Dedifferentiated amniotic fluid mesenchymal stem cell (primary cell): ENCODE data around the gene UGT1A8.
"Not testable (repeated sequence)": the region's sequence is repeated elsewhere in the genome, so short reads cannot be mapped to it uniquely, and the experiment has no call there.

Experiments
- DNase-seq: peaks from one replicate; pipeline ENCODE4 v3.0.0-alpha.2; 2016; ENCODE audit errors: extremely low spot score

Gene UGT1A8

DNA sequence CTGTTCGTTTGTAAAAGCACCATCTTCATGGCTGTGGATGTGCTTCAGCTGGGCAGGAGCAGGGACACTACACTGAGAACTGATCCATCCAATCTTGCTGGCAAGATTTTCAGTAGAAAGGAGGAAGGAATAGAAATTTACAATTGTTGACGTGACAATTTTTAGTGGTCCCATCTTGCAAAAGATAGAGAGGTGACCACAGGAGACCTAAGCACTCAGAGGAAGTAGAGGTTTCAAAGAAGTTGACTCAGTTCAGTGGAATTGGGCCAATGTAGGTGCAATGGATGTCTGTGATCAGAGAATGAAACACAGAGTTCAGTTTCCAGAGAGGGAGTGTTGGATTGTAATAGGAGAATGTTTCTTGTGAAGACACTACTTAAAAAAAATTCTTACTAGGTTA is 96.7 kb downstream of the UGT1A8 start:
- DNase-seq, result no peak

DNA sequence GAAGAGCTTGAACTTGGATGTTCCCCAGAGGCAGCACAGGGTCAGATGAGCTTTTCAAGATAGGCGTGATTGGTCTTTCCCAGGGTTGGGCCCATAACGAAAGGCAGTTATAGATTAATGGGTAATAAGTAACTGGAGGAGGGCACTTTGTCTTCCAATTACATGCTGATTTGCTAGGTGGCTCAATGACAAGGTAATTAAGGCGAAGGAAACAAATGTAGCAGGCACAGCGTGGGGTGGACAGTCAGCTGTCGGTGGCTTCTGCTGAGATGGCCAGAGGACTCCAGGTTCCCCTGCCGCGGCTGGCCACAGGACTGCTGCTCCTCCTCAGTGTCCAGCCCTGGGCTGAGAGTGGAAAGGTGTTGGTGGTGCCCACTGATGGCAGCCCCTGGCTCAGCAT is 101.1 kb downstream of the UGT1A8 start, which contains the start of gene UGT1A4:
TSS of gene UGT1A4 (plus strand) at position 185 of the 400 bp plus-strand sequence. CDS start at position 270, 85 bp downstream.
- DNase-seq, result no peak

DNA sequence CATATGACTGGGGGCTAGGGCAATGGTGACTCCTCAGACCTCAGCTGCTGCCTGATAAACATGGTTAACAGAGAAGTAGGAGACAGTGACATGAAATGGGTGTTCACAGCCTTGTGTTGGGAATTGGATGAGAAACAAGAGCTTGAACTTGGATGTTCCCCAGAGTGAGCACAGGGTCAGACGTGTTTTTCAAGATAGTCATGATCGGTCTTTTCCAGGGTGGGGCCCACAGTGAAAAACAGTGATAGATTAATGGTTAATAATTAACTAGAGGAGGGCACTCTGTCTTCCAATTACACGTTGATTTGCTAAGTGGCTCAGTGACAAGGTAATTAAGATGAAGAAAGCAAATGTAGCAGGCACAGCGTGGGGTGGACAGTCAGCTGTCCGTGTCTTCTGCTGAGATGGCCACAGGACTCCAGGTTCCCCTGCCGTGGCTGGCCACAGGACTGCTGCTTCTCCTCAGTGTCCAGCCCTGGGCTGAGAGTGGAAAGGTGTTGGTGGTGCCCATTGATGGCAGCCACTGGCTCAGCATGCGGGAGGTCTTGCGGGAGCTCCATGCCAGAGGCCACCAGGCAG is 111.4 kb downstream of the UGT1A8 start, which contains the start of gene UGT1A3:
TSS of gene UGT1A3 (plus strand) at position 320 of the 579 bp plus-strand sequence. CDS start at position 405, 85 bp downstream.
- DNase-seq, result no peak

DNA sequence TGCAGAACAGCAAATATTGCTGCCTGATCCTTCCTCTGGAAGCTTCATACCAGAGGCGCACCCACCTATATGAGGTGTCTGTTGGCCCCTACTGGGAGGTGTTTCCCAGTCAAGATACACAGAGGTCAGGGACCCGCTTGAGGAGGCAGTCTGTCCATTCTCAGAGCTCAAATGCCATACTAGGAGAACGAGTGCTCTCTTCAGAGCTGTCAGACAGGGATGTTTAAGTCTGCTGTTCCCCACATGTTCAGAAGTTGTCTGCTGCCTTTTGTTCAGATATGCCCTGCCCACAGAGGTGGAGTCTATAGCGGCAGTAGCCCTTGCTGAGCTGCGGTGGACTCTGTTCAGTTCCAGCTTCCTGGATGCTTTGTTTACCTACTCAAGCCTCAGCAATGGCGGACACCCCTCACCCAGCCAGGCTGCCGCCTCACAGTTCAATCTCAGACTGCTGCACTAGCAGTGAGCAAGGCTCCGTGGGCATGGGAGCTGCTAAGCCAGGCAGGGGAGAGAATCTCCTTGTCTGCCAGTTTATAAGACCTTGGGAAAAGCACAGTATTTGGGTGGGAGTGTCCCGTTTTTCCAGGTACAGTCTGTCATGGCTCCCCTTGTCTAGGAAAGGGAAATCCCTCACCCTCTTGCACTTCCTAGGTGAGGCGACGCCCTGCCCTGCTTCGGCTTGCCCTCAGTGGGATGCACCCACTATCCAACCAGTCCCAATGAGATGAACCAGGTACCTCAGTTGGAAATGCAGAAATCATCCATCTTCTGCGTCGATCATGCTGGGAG is 119.6 kb downstream of the UGT1A8 start:
- not testable (repeated sequence) for DNase-seq

DNA sequence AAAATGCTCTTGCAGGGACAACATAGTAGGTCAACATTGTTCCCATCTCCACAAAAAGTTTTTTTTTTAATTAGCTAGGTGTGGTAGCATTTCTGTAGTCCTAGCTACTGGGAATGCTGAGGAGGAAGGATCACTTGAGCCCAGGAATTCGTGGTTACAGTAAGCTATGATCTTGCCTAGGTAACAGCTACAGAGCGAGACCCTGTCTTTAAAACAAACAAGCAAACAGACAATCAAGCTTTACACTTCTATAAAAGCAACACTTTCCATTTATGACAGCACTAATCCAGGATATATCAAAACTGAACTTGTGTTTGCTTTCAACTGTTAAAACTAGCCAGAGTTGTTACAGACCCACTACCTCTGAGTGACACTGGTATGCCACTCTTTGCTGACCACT is 123.4 kb downstream of the UGT1A8 start:
- no peak for DNase-seq

DNA sequence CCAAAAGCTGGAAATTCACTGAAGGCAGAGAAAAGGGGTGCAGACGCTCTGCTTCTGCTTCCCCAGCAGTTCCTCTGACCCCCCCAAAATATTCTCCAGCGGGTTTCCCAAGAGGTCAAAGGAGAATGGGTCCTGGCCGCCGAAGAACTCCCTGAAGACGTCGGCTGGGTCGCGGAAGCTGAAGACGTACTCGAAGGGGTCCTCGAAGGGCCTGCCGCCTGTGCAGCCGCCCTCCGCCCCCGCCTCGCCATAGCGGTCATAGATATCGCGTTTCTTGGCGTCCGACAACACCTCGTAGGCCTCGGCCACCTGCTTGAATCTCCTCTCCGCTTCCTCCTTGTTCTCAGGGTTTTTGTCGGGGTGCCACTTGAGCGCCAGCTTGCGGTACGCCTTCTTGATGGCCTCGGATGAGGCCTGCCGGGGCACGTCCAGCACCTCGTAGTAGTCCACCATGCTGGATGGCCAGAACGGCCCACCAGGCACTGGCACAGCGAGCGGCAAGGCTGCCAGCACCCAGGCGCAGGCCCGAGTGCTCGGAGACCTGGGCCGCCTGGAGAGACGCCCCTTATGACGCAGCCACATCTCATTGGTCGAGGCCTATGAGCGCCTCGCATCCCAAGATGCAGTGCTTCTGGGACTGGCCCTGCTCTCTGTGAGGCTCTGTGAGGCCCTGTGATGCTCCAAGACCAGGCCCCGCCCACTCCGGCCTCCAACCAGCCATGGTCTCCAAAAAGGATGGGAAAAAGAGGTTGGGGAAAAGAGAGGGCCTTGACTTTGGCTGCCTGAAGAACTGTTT is 126.2 kb downstream of the UGT1A8 start:
- DNase-seq, result no peak

DNA sequence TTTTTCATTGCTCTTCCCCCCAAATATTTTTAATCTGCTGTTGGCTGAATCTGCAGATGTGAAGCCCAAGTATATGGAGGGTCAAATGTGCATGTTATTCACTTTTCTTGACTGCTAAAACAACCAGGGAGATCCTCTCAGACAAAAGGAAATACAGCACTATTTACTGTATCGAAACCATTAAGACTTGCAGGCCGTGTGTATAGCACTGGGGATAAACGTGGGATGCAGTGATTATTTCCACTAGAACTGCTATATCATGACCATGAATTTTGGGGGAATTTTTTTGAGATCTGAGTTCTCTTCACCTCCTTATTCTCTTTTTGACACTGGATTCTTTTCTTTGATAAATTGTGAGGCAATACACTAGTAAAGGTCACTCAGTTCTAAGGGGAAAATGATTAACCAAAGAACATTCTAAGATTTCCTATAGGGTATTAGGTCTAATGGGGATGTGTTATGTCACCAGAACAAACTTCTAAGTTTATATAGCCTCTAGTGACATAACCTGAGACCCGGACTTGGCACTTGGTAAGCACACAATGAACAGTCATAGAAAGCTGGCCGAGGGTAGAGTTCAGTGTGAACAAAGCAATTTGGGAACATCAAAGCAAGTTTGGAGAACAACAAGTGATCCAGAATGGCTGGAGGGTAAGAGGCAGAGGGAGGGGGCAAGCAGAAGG is 127.8 kb downstream of the UGT1A8 start:
- no peak for DNase-seq

DNA sequence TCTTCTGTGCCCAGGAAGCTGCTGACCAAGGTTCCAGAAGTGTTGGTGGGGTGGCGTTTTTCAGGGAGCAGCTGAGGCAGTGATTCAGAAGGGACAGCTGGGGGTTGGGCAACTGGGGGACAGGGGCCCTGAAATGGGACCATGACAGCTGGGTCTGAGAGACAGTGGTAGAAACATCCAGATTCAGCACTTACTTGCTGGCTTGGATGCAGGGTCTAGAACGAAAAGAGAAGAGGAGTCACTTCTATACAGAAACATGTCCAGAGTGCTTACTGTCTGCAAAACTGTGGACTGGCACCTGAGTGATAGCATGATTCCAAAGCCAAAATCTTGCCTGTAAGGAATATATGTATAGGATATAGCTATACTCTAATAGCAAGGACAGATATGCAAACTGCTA is 128.4 kb downstream of the UGT1A8 start:
- DNase-seq, result not testable (repeated sequence)

DNA sequence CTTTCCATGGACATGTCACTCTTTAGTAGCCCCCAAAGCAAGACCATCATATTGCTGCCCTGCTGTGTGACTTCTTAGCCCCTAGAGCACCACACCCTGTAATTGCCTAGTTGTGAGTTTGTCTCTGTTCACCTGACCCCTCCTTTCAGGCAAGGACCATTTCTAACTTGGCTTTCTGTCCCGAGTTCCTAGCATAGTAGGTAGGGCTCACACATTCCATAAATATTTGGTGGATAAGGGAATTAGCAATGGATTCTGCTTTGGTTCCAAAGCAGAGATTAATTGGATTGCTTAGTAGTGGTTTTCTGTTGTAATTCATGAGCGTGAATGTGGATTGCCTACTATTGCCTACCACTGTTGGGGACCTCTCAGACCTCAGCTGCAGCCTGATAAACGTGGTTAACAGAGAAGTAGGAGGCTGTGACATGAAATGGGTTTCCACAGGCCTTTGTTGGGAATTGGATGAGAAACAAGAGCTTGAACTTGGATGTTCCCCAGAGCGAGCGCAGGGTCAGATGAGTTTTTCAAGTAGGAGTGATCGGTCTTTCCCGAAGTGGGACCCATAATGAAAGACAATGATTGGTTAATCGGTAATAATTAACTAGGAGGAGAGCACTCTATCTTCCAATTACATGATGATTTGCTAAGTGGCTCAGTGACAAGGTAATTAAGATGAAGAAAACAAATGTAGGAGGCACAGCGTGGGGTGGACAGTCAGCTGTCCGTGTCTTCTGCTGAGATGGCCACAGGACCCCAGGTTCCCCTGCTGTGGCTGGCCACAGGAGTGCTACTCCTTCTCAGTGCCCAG is 129.2 kb downstream of the UGT1A8 start:
- no peak for DNase-seq

DNA sequence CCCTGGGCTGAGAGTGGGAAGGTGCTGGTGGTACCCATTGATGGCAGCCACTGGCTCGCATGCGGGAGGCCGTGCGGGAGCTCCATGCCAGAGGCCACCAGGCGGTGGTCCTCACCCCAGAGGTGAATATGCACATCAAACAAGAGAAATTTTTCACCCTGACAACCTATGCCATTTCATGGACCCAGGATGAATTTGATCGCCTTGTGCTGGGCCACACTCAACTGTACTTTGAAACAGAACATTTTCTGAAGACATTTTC is 129.8 kb downstream of the UGT1A8 start:
- no peak for DNase-seq

DNA sequence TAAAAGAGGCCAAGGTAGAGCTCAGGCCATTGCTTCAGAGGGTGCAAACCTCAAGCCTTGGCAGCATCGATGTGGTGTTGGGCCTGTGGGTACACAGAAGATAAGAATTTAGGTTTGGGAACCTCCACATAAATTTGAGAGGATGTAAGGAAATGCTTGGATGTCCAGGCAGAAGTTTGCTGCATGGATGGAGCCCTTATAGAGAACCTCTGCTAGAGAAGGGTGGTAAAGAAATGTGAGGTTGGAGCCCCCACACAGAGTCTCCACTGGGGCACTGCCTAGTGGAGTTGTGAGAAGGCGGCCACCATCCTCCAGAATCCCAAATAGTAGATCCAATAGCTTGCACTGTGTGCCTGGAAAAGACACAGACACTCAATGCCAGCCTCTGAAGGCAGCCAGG is 133.3 kb downstream of the UGT1A8 start:
- not testable (repeated sequence) for DNase-seq

DNA sequence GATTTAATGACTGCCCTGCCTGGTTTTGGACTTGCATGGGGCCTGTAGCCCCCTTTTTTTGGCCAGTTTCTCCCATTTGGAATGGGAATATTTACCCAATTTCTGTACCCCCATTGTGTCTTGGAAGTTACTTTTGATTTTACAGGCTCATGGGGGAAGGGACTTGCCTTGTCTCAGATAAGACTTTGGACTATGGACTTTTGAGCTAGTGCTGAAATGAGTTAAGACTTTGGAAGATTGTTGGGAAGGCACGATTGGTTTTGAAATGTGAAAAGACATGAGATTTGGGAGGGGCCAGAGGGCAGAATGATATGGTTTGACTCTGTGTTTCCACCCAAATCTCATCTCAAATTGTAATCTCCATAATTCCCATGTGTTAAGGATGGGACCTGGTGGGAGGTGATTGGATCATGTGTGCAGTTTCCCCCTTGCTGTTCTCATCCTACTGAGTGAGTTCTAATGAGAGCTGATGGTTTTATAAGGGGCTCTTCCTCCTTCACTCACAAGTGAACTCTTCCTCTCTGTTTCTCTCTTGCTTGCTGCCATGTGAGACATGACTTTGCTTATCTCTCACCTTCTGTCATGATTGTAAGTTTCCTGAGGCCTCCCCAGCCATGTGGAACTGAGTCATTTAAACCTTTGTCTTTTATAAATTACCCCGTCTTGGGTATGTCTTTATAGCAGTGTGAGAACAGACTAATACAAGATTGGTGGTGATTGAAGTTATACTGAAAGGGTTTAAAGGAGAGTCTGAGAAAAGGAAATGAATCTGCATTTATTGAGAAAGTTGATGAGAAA is 134.0 kb downstream of the UGT1A8 start:
- DNase-seq, result not testable (repeated sequence)

DNA sequence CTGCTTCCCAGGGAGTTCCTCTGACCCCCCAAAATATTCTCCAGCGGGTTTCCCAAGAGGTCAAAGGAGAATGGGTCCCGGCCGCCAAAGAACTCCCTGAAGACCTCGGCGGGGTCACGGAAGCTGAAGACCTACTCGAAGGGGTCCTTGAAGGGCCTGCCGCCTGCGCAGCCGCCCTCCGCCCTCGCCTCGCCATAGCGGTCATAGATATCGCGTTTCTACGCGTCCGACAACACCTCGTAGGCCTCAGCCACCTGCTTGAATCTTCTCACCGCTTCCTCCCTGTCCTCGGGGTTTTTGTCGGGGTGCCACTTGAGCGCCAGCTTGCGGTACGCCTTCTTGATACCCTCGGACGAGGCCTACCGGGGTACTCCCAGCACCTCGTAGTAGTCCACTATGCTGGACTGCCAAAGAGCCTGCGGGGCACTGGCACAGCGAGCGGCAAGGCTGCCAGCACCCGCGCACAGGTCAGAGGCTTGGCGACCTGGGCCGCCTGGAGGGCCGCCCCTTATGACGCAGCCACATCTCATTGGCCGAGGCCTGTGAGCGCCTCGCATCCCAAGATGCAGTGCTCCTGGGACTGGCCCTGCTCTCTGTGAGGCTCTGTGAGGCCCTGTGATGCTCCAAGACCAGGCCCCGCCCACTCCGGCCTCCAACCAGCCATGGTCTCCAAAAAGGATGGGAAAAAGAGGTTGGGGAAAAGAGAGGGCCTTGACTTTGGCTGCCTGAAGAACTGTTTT is 137.6 kb downstream of the UGT1A8 start:
- no peak for DNase-seq

DNA sequence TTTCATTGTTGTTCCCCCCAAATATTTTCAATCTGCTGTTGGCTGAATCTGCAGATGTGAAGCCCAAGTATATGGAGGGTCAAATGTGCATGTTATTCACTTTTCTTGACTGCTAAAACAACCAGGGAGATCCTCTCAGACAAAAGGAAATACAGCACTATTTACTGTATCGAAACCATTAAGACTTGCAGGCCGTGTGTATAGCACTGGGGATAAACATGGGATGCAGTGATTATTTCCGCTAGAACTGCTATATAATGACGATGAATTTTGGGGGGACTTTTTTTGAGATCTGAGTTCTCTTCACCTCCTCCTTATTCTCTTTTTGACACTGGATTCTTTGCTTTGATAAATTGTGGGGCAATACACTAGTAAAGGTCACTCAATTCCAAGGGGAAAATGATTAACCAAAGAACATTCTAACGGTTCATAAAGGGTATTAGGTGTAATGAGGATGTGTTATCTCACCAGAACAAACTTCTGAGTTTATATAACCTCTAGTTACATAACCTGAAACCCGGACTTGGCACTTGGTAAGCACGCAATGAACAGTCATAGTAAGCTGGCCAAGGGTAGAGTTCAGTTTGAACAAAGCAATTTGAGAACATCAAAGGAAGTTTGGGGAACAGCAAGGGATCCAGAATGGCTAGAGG is 139.1 kb downstream of the UGT1A8 start:
- no peak for DNase-seq

DNA sequence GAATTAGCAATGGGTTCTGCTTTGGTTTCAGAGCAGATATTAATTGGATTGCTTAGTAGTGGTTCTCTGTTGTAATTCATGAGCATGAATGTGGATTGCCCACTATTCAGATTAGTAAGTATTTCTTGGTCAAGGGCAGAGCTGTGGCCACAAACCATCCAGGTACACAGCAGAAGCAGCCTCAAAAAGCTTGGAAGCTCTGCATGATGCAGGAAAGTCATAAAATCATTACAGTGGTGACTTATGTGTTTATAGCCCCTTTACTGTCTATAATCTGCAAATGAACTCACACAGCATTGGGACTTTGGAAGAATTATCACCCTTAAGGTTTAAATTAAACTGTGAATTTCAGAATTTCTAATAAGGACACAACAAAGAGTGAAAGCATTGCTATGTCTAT is 140.7 kb downstream of the UGT1A8 start:
- DNase-seq, result no peak

DNA sequence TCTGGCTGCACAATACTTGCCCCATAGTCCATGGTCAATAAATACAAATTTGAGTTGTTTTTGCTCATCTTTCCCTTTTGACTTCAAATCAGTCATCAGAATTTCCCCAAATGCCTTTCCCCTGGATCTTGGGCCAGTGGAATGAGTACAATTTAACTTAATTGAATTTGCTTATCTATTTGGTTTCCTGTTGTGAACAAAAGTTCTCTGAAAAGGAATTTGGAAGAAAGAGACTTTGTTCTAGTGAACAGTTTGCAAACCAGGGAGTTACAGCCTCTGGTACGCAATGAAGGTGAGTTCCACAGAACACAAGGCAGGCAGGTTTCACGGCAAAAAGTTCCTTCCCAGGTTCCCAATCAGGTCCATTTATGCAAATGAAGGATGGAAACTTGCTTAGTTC is 141.4 kb downstream of the UGT1A8 start:
- no peak for DNase-seq

DNA sequence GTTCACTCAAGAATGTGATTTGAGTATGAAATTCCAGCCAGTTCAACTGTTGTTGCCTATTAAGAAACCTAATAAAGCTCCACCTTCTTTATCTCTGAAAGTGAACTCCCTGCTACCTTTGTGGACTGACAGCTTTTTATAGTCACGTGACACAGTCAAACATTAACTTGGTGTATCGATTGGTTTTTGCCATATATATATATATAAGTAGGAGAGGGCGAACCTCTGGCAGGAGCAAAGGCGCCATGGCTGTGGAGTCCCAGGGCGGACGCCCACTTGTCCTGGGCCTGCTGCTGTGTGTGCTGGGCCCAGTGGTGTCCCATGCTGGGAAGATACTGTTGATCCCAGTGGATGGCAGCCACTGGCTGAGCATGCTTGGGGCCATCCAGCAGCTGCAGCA is 142.6 kb downstream of the UGT1A8 start, which contains the start of gene UGT1A1:
TSS of gene UGT1A1 (plus strand) at position 228 of the 400 bp plus-strand sequence. CDS start at position 246, 18 bp downstream.
- no peak for DNase-seq

DNA sequence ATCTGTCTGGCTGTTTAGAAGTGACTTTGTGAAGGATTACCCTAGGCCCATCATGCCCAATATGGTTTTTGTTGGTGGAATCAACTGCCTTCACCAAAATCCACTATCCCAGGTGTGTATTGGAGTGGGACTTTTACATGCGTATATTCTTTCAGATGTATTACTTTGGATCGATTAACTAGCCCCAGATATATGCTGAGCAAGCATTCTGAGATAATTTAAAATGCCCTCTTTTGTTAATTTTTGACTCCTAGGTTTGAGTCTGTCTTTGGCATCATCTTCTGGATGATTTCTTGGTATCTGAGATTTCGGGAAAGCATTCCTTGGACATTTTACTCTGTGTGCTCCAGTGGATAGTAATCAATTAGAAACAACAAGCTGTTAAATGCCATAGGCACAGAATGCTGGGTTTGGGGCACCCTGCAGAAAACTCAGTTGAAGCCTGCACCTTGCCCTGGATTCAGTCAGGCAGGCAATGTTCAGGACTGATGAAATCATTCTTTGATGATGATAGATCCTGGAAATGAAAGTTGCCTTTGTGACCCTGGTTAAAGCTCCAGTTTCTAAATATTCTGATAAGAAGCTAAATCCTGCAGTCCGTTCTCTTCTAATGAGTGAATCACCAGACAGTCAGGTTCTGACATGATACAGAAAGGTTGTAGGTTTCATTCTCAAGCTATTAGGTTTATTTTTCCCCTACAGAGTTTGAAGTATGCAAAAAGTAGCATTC is 143.8 kb downstream of the UGT1A8 start:
- DNase-seq, result no peak
